Esophagus (tissue), 2 donors: ENCODE results near the gene TMEM269. TPM values are rescaled to one million over a fixed set of nuclear protein-coding genes. Genes with fewer than 3 reads are reported as not detected.
"Not testable (repeated sequence)": the region's sequence is repeated elsewhere in the genome, so short reads cannot be mapped to it uniquely, and the experiment has no call there.

ENCODE experiments used
- H3K27ac ChIP-seq, 2 donors: one replicate each; pipeline ENCODE4 v1.5.1; 2013; ENCODE audit warnings: low read depth in 2 of 2, mild to moderate bottlenecking in 2 of 2, inconsistent platforms in 1 of 2, low read length in 1 of 2, moderate library complexity in 1 of 2
- H3K27me3 ChIP-seq, 2 donors: one replicate each; pipeline ENCODE4 v1.6.1; 2013; ENCODE audit warnings: low read length in 2 of 2, control low read depth in 1 of 2, mild to moderate bottlenecking in 1 of 2; ENCODE audit not compliant: insufficient read depth in 2 of 2, control insufficient read depth in 1 of 2
- H3K36me3 ChIP-seq, 2 donors: one replicate each; pipeline ENCODE4 v1.6.1; 2013; ENCODE audit warnings: low read length in 1 of 2; ENCODE audit not compliant: control insufficient read depth in 2 of 2, insufficient read depth in 2 of 2
- H3K4me1 ChIP-seq, 2 donors: one replicate each; pipeline ENCODE4 v1.6.1; 2013; ENCODE audit warnings: low read length in 1 of 2; ENCODE audit not compliant: control insufficient read depth in 2 of 2, insufficient read depth in 2 of 2
- H3K4me3 ChIP-seq, 2 donors: one replicate each; pipeline ENCODE4 v1.5.1; 2013; ENCODE audit warnings: low read length in 2 of 2, mild to moderate bottlenecking in 2 of 2, low read depth in 1 of 2, moderate library complexity in 1 of 2
- H3K9me3 ChIP-seq, 2 donors: one replicate each; pipeline ENCODE4 v1.6.1; 2013; ENCODE audit warnings: mild to moderate bottlenecking in 2 of 2, low read depth in 1 of 2, low read length in 1 of 2, moderate library complexity in 1 of 2; ENCODE audit not compliant: control insufficient read depth in 2 of 2, insufficient read depth in 1 of 2
- WGBS, 2 donors: extraction: QIAGEN DNeasy Blood & Tissue Kit; methylation state at CpG; one replicate each; pipeline ENCODE4 v1.1.7; 2013; 5-methylcytosine and 5-hydroxymethylcytosine counted together
- polyA plus RNA-seq, 2 donors: library from polyadenylated mRNA; stranded (reverse); fragments of 200-250 nt; gene quantifications; one replicate each; pipeline ENCODE4 v1.2.3, GENCODE V29; 2013
- donor health status: healthy with polysubstance abuse.
- donor health status: Bipolar disorder and iron deficiency.

The TMEM269 gene
- polyA plus RNA-seq, 2 donors, result 0.01 to 0.04 TPM

DNA sequence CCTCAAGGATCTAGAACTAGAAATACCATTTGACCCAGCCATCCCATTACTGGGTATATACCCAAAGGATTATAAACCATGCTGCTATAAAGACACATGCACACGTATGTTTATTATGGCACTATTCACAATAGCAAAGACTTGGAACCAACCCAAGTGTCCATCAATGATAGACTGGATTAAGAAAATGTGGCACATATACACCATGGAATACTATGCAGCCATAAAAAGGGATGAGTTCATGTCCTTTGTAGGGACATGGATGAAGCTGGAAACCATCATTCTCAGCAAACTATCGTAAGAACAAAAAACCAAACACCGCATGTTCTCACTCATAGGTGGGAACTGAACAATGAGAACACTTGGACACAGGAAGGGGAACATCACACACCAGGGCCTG lies 30.0 kb downstream of the TMEM269 start:
- not testable (repeated sequence) for H3K9me3 ChIP-seq, H3K36me3 ChIP-seq
- whole genome bisulfite sequencing, 2 donors, result 83 to 97% methylated on average over 1 to 3 of the region's 3 CpGs

DNA sequence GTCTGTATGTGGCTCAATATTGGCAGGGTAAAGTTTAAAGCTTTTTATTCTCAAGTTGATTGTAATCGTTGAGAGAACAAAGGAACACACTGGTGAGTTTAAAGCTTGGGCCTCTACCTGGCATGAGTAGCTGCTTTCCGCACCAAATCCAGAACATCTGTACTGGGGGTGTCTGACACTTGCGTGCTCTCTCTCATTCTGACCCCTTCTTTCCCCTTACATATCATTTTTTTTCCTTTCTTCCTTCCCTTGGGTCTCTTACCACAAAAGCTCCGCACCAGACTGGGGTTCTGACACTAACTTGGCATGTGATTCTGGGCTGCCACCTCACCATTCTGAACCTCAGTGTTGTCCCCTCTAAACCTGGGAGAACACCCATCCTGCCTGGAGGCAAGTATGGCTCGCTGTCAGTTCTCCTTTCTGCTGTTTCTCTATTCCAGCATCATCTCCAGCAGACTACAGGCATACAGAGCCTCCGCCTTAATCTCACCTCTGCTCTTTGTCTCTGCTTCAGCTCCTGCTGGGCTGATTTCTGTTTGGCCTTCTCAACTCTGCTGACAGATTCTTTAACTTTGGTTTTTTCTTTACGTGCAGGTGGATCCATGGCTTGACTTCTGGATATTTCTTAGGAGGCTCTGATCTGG lies 31.3 kb downstream of the TMEM269 start:
- WGBS, 2 donors, result 18 to 30% methylated on average over 7 of the region's 7 CpGs

More for the DNA sequence above, 30.0 kb downstream of the TMEM269 start:
- not testable (repeated sequence) for H3K27ac ChIP-seq, H3K27me3 ChIP-seq, H3K4me3 ChIP-seq, H3K4me1 ChIP-seq

DNA sequence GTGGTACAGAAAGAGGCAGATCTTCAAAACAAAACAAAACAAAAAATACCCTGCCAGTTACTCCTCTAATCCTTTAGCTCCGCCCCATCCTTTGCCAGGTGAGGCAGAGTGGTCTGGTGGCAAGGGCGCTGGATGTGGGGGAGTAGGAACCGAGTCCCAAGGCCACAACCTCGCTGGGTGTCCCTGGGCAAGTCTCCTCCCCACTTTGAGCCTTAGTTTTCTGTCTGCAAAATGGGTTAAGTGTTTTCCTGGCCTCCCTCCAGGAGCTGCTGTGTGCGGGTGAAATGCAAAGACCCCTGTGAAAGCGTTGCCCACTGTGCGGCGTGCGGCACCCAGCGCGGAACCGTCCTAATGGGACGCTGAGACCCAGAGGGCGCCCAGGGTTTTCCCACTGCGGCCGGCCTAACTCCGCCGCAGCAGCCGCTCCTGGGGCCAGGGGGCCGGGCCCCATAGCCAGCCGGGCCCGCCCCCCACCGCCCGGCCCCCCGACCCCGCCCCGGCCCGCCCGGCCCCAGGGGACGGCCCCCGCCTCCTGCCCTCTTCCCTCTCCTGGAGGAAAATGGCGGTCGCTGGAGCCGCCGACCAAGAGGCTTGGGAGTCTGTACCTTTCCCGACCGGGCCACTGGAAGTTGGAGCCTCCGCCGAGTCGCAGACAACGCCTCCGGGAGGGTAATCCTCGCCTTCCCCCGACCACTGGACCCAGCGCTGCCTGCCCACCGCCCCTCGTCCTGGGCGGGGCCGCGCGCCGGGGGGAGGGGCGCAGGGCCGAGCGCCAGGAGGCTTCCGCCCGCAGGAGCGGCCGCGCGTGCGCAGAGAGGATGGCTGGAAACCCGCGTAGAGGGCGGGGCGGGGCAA lies 32.0 kb downstream of the TMEM269 start, which contains the start of the genes ERMAP and SVBP:
Gene ERMAP (plus strand): TSS at position 538 of the 855 bp plus-strand sequence. CDS start 13,327 bp downstream, outside the sequence.
Gene SVBP (minus strand): TSS at position 813 of the 855 bp plus-strand sequence. CDS start 853 bp downstream, outside the sequence.
- Histone ChIP-seq H3K36me3 (no peaks in the 10 kb centered on the region), H3K27me3 (no peaks in the 10 kb centered on the region), H3K4me3 (peak within 1 kb of the TSS; percentile 74 to 76), H3K4me1 (peaks cover 0 to 5% of the 10 kb centered on the region in 2 donors), H3K27ac (peak within 1 kb of the TSS; percentile 98 to 99), H3K9me3 (no peaks in the 10 kb centered on the region)
- WGBS, 2 donors, result 1% methylated on average over 59 to 66 of the region's 66 CpGs

More for the DNA sequence above, 31.3 kb downstream of the TMEM269 start:
- no peaks in the 10 kb centered on the region for H3K27me3 ChIP-seq
- peak overlapping the region; percentile 63 to 76 for H3K4me3 ChIP-seq
- H3K36me3 ChIP-seq, result peaks cover 0 to 3% of the 10 kb centered on the region in 2 donors
- H3K9me3 ChIP-seq, result no peaks in the 10 kb centered on the region
- H3K27ac ChIP-seq, result peak overlapping the region; percentile 79 to 98
- peaks cover 0 to 5% of the 10 kb centered on the region in 2 donors for H3K4me1 ChIP-seq

DNA sequence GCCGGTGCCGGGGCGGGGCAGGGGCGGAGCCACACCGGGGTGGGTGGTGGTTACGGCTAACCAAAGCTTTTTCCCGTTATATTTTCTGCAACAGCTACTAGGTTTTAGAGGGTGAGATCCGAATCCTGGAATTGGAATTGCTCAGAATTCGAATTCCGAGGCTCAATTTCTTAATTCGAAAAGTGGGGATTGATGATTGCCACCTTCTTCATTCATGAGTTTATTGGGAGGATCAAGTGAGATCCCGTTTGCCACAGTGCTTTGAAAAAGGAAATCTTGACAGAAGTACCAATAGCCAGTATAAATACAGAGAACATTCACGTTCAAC lies 32.6 kb downstream of the TMEM269 start:
- H3K4me3 ChIP-seq, result peak overlapping the region in 1 of 2 donors; percentile 76
- H3K36me3 ChIP-seq, result no peaks in the 10 kb centered on the region
- H3K27ac ChIP-seq, result no peak overlapping the region
- H3K9me3 ChIP-seq, result no peaks in the 10 kb centered on the region
- WGBS, 2 donors, result 1% methylated on average over 13 of the region's 13 CpGs
- no peaks in the 10 kb centered on the region for H3K27me3 ChIP-seq
- peaks cover 0 to 5% of the 10 kb centered on the region in 2 donors for H3K4me1 ChIP-seq

DNA sequence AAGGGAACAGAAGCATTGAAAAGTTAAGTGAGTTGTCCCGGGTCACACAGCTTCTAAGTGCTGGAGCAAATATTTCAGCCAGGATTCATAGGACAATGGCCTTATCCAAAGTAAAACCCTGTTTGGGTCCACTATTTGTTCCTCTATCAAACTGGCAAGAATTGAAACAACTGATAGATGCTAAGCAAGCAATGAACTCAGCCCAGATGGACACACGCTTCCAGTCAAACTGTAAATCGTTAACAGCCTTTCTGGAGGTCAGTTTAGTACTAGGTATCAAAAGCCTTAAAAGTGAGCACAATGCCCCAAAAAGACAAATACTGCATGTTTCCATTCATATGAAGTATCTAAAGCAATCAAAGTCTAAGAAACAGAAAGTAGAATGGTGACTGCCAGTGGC lies 33.2 kb downstream of the TMEM269 start:
- no peak overlapping the region for H3K27ac ChIP-seq
- peaks cover 0 to 5% of the 10 kb centered on the region in 2 donors for H3K4me1 ChIP-seq
- H3K36me3 ChIP-seq, result no peaks in the 10 kb centered on the region
- no peaks in the 10 kb centered on the region for H3K9me3 ChIP-seq
- peak overlapping the region in 1 of 2 donors; percentile 76 for H3K4me3 ChIP-seq
- 85 to 96% methylated on average over 3 of the region's 3 CpGs for WGBS, 2 donors
- H3K27me3 ChIP-seq, result no peaks in the 10 kb centered on the region

DNA sequence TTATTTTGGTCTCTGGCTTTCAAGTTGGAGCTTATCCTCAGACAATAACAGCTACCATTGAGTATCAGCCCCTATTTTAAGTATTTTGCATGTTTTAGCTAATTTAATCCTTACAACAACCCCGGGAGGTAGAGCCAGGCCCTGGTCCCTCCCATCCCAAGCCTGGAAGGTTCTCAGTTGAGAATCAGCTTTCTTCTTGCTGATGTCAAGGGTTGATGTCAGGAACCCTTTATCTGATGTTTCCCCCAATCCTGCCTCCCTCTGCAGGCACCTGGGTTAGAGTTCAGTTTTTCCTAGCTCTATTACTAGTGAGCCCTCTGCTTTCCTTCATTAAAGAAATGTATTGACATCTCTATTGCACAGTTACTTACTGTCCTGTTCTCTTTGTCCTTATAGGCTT lies 36.0 kb downstream of the TMEM269 start:
- H3K36me3 ChIP-seq, result no peaks in the 10 kb centered on the region
- H3K4me1 ChIP-seq, result peaks cover 0 to 5% of the 10 kb centered on the region in 2 donors
- no peaks in the 10 kb centered on the region for H3K27me3 ChIP-seq
- WGBS, 2 donors, result 50 to 61% methylated on average over 1 of the region's 1 CpG
- no peak overlapping the region for H3K4me3 ChIP-seq
- H3K27ac ChIP-seq, result no peak overlapping the region
- H3K9me3 ChIP-seq, result no peaks in the 10 kb centered on the region

DNA sequence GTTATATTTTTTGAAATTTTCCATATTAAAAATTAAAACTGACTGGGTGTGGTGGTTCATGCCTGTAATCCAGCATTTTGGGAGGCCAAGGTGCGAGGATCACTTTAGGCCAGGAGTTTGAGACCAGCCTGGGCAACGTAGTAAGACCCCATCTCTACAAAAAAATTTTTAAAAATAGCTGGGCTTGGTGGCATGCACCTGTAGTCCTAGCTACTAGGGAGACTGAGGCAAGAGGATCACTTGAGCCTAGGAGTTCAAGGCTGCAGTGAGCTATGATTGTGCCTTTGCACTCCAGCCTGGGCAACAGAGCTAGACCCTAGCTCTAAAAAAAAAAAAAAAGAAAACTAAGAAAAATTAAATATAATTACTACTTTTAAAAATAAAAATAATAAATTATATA lies 36.9 kb downstream of the TMEM269 start:
- H3K9me3 ChIP-seq, result no peaks in the 10 kb centered on the region
- H3K4me3 ChIP-seq, result no peak overlapping the region
- H3K4me1 ChIP-seq, result no peaks in the 10 kb centered on the region
- 94 to 98% methylated on average over 2 of the region's 2 CpGs for WGBS, 2 donors
- H3K36me3 ChIP-seq, result no peaks in the 10 kb centered on the region
- H3K27me3 ChIP-seq, result no peaks in the 10 kb centered on the region
- no peak overlapping the region for H3K27ac ChIP-seq

DNA sequence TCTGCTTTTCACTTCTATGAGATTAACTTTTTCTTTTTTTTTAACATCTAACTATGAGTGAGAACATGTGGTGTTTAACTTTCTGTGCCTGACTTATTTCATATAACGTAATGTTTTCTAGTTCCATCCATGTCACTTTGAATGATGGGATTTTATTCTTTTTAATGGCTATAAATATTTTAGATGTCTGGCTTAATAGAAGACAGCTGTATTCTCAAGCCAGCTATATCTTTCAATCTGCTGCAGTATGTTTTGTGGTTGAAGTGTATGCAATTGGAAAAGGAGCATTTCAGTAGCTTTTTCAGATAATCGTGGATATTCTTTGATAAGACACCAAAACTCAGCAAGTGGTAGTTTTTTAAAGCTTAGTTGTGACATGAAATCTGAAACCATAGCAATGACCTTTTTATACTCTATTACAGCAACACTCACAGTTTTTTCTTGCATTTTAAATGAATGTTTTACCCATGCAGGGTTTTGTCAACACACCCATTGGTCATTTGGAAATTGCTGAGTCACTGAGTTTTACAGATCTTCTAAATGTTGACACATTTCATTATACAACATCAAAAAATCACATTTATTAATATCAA lies 38.1 kb downstream of the TMEM269 start:
- Histone ChIP-seq H3K4me1 (no peaks in the 10 kb centered on the region), H3K4me3 (no peak overlapping the region), H3K9me3 (no peaks in the 10 kb centered on the region), H3K27ac (no peak overlapping the region), H3K27me3 (no peaks in the 10 kb centered on the region), H3K36me3 (no peaks in the 10 kb centered on the region)
- WGBS, 2 donors, result 46 to 49% methylated on average over 2 of the region's 2 CpGs

DNA sequence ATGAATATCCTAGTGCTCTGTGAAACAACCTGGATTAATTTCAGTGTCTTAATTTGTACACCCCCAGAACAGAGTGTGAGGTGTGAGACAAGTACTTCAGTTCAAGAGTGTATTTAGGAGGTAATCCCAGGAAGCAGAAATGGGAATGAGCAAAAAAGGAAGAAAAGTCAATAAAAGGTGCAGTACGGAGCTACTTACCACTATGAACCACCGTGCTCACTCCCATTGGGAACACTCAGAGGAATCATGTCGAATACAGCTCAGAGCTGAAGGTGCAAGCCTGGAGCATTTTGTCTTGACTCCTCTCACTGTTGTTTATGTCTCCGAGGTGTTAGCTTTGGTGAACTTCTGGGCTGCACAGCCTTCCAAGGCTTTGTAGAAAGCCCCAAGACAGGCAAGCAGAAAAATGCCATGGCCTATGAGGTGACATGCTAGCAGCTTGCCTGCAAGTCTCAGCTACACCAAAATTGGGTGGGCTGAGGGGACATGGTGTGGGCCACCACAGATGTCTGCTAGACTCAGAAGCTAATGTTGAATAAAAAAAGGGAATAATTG lies 39.8 kb downstream of the TMEM269 start:
- H3K27ac ChIP-seq, result no peak overlapping the region
- no peak overlapping the region for H3K4me3 ChIP-seq
- H3K27me3 ChIP-seq, result no peaks in the 10 kb centered on the region
- H3K9me3 ChIP-seq, result no peaks in the 10 kb centered on the region
- no peaks in the 10 kb centered on the region for H3K36me3 ChIP-seq
- no peaks in the 10 kb centered on the region for H3K4me1 ChIP-seq
- WGBS, 2 donors, result 97% methylated on average over 4 of the region's 4 CpGs
